Neural cell (in vitro differentiated cells): ENCODE data around the gene SH2D1B.

Experiments
- EZH2 ChIP-seq: fragments of 200-600, 300-800 bp; shearing (Covaris generic), sonication (generic); IDR thresholded peaks from 2 replicates; pipeline ENCODE4 v1.6.1; 2014; ENCODE audit warnings: antibody characterized with exemption, low read length, borderline replicate concordance, mild to moderate bottlenecking; ENCODE audit not compliant: insufficient read depth, poor library complexity, severe bottlenecking
- POLR2AphosphoS5 ChIP-seq: IDR thresholded peaks from 2 replicates; pipeline ENCODE4 v1.6.1; 2012
- TF ChIP-seq, protein P1 (sequence below): fragments of 450-650 bp; IDR thresholded peaks from 2 replicates; pipeline ENCODE4 v1.5.1; 2014; ENCODE audit warnings: antibody characterized with exemption, mild to moderate bottlenecking, moderate library complexity; ENCODE audit not compliant: poor library complexity, severe bottlenecking

GRCh38 chr1:162371611-162372010 is 40.3 kb downstream of the SH2D1B start:
- TF ChIP-seq, protein P1, sequence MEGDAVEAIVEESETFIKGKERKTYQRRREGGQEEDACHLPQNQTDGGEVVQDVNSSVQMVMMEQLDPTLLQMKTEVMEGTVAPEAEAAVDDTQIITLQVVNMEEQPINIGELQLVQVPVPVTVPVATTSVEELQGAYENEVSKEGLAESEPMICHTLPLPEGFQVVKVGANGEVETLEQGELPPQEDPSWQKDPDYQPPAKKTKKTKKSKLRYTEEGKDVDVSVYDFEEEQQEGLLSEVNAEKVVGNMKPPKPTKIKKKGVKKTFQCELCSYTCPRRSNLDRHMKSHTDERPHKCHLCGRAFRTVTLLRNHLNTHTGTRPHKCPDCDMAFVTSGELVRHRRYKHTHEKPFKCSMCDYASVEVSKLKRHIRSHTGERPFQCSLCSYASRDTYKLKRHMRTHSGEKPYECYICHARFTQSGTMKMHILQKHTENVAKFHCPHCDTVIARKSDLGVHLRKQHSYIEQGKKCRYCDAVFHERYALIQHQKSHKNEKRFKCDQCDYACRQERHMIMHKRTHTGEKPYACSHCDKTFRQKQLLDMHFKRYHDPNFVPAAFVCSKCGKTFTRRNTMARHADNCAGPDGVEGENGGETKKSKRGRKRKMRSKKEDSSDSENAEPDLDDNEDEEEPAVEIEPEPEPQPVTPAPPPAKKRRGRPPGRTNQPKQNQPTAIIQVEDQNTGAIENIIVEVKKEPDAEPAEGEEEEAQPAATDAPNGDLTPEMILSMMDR: no peak
- TF ChIP-seq POLR2AphosphoS5 (no peak), EZH2 (no peak)
